A549 (cell line): ENCODE measurements around the gene PTPRG.

Source experiments
- CTCF ChIP-seq: fragments of >200 bp; sonication (Bioruptor Twin); formaldehyde crosslinking; IDR thresholded peaks from 3 replicates; pipeline ENCODE4 v1.5.1; 2016
- NFE2L2 ChIP-seq: fragments of 150-350 bp; conservative IDR thresholded peaks from 2 replicates; pipeline ENCODE4 v1.6.1; 2014; ENCODE audit warnings: low read length

GRCh38 chr3:62209101-62209500 is 647.7 kb downstream of the PTPRG start:
- TF ChIP-seq NFE2L2 = no peak
- TF ChIP-seq CTCF = no peak
